Stimulated activated CD8-positive, alpha-beta memory T cell treated with anti-CD3 and anti-CD28 coated beads, Interleukin-15, amount 100 ng/mL, for 4 hours (primary cell): Measurements from ENCODE around the gene UBE4B.

ENCODE experiments used
- DNase-seq, 2 donors: peaks; one replicate each; pipeline ENCODE4 v3.0.0-alpha.2; 2020; ENCODE audit warnings: low read depth in 2 of 2

UBE4B gene

DNA sequence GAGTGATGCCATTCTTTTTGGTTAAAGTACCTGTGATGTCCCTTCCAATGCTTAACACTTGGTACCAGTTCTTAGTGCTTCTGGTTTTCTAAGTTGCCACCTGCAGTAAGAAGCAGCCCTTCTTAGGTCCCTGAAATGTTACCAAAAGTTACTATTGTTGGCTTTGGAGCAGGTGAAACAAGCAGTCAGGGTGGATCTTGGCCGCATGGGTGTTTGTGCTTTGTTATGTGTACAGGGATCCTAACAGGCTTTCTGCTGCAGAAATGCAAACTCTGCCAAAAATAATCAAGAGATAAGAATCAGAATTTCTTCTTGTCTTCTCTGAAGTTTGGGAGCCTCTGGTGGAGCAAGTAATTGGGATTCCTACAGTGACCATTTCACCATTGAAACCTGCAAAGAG, 84.4 kb downstream of the UBE4B start:
- no peak for DNase-seq

GRCh38 chr1:10117865-10118264, 85.1 kb downstream of the UBE4B start:
- DNase-seq = no peak

DNA sequence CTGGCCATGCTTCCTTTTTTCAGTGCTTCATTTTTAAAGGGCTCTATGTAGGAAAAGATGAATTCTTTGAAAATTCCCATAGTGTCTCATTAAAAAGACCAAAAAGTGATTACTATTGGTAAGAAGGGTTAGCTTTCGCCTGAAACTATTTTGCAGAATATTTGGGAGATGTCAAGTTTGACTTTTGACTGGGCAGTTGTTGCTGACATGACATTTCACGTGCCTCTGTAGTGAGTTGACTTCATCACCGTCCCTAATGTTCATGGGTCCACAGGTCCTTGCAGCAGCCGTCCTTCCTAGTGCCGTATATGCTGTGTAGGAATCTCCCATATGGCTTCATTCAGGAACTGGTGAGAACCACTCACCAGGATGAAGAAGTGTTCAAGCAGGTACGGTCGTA, 88.9 kb downstream of the UBE4B start:
- no peak for DNase-seq

GRCh38 chr1:10122926-10123325, 90.2 kb downstream of the UBE4B start:
- DNase-seq = no peak

GRCh38 chr1:10128101-10128765, 95.5 kb downstream of the UBE4B start:
- no peak for DNase-seq

GRCh38 chr1:10132316-10132715, 99.6 kb downstream of the UBE4B start:
- no peak for DNase-seq

- no peak for DNase-seq
These were observed 100.1 kb downstream of the UBE4B start for GRCh38 chr1:10132852-10133251.

DNA sequence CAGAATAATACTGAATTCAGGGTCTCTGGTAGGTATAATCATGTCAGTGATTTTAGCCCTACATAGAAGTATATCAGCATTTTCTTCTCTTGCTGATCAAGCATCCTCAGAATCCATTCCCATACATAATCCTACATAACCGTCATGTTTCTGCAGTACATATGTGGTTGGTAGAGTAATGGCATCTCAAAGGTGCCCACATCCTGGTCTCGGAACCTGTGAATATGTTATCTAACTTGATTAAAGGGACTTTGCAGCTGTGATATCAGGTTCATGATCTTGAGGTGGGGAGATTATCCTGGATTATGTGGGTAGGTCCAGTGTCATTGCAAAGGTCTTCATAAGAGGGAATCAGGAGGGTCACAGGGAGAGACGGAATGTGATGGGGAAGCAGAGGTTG, 108.2 kb downstream of the UBE4B start:
- DNase-seq = no peak

GRCh38 chr1:10143961-10144485, 111.3 kb downstream of the UBE4B start:
- DNase-seq = no peak

- DNase-seq = no peak
These were observed 113.6 kb downstream of the UBE4B start for GRCh38 chr1:10146391-10146790.

- no peak for DNase-seq
These were observed 116.5 kb downstream of the UBE4B start for GRCh38 chr1:10149231-10149630.

DNA sequence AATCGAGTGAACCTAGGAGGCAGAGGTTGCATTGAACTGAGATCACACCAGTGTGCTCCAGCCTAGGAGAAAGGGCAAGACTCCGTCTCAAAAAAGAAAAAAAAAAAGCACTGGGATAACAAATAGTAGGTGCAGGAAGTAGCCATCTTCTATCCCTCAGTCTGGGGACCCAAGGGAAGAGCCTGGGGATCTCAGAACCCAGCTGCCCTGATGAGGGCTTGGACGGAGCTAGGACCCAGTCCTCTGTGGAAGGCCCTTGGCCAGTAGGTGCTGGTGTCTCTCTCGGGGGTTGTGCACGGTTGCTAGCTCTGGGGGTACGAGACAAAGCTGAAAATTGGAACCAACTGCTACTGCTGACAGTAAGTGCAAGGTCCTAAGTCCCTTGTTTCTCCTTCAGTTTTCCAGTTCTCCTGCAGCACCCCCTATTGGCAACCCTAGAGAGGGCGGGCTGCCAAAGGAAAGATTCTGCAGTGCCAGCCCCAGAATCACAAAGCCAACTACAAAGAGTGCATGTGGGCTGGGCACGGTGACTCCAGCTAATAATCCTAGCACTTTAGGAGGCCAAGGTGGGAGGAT, 120.0 kb downstream of the UBE4B start:
- no peak for DNase-seq

- DNase-seq = no peak
These were observed 122.4 kb downstream of the UBE4B start for GRCh38 chr1:10155087-10155712.

GRCh38 chr1:10160173-10160572, 127.4 kb downstream of the UBE4B start:
- DNase-seq = no peak

DNA sequence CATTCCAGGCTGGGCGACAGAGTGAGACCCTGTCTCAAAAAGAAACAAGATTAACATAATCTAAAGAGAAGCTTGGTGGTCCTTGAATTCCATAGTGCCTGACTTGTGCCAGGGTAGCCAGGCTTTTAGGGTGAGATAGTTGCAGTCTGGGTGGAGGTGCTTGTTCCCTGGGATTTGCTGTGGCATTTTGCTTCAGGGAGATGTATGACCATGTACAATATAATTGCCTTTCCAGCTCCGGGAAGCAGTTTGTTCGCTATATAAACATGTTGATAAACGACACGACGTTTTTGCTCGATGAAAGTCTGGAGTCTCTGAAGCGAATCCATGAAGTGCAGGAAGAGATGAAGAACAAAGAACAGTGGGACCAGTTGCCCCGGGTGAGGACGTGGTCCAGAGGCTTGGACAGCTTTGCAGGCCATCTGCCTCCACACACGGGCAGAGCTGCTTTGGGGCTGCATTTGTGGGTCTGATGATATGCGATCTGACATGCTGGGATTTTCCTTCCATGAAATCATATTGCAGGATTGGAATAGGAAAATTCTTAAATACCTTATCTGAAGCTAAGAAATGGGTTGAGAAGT, 128.2 kb downstream of the UBE4B start:
- DNase-seq = no peak

DNA sequence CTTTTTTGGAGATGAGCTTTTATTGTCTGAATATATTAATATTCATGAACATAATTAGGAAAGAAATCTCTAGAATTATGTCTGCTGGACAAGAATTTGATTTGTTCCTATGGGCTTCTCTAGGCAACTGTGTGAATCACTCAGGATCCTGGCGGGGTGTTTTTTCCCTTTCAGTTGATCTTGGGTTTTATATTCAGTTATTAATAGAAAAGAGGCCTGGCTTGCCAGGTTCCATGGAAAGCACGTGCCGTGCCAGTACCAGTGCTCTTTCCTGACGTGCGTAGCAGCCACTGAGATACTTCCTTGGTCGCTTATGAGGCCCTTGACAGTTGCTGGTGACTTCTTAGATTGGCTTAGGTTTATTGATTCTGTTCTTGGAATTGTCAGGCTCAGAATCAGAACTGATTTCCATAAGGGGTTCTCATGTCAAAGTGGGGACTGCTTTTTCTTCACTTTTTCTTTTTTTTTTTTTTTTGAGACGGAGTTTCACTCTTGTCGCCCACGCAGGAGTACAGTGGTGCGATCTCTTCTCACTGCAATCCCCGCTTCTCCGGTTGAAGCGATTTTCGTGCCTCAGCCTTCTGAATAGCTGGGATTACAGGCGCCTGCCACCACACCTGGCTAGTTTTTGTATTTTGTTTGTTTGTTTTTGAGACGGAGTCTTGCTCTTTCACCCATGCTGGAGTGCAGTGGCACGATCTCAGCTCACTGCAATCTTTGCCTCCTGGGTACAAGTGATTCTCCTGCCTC, 129.0 kb downstream of the UBE4B start:
- no peak for DNase-seq

- DNase-seq = no peak
These were observed 136.3 kb downstream of the UBE4B start for GRCh38 chr1:10168912-10169514.

DNA sequence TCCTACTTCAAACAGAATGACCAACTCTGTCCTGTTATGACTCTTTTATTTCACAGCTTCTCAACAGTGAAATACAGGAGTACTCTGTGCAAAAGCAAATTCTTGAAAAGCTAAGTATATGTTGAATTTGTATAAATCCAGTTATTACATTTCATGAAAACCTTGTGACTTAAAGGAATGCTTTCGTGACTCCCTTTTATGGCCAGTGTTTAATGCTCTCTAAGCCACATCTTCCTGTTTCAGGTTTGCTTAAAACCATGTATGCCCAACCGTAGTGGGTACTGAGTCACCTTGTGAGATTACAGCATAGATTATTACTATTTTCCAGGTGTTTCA, 137.4 kb downstream of the UBE4B start:
- DNase-seq = no peak

GRCh38 chr1:10171105-10171767, 138.5 kb downstream of the UBE4B start:
- DNase-seq = no peak

DNA sequence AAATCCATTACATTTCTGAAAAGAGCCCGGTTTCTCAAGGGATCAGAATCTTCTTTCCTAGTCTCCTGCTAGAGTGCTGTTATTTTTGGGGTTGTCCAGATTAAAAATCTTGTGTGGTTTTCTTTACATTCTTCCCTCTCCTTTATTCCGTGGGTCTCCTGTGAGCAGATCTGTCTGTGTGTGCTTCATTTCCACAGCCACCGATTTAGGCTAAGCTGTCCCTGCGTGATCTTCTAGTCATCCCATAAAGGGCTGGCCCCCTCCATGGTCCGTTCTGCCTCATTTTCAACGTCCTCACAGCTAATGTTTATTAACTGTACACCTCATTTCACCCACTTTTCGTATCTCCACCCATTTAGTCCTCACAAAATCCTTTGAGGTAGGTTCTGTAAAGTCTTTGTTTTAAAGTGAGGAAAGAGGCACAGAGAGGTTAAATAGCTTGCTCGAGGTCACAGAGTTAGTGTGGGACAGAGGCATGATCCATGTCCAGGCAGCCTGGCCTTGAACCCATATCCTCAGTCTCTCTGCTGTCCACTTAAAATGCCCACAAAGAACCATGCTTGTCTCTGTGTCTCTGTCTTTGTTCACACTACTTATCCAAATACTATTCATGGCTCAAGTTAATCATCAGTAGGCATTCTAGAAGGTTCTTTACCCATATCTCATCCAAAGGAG, 139.4 kb downstream of the UBE4B start:
- DNase-seq = no peak

GRCh38 chr1:10173582-10173981, 140.8 kb downstream of the UBE4B start:
- DNase-seq = no peak
